Smooth muscle cell (in vitro differentiated cells): ENCODE data around the gene TSPAN18. TPM values are rescaled to one million over a fixed set of nuclear protein-coding genes. Genes with fewer than 3 reads are reported as not detected.

ENCODE experiments used
- DNase-seq: peaks from one replicate; lab custom pipeline; 2025; ENCODE audit not compliant: unreplicated experiment; lab: John Stamatoyannopoulos, UW
- H2AFZ ChIP-seq: fragments of 200-600 bp; sonication (generic); 2 replicates; pipeline ENCODE4 v1.6.0; 2016; ENCODE audit warnings: antibody characterized with exemption, low read depth, mild to moderate bottlenecking
- H3F3A ChIP-seq: fragments of 200-600 bp; sonication (generic); 2 replicates; pipeline ENCODE4 v1.6.0; 2017; ENCODE audit warnings: antibody characterized with exemption, low read depth
- H3K27ac ChIP-seq: fragments of 200-600 bp; sonication (generic); 2 replicates; pipeline ENCODE4 v1.5.1; 2016; ENCODE audit warnings: low read depth, mild to moderate bottlenecking
- H3K27me3 ChIP-seq: fragments of 200-600 bp; sonication (generic); 2 replicates; pipeline ENCODE4 v1.6.1; 2016; ENCODE audit warnings: low read depth, mild to moderate bottlenecking
- H3K36me3 ChIP-seq: fragments of 200-600 bp; sonication (generic); 2 replicates; pipeline ENCODE4 v1.5.1; 2016; ENCODE audit warnings: low read depth
- H3K4me1 ChIP-seq: fragments of 200-600 bp; sonication (generic); 2 replicates; pipeline ENCODE4 v1.5.1; 2016; ENCODE audit warnings: low read depth
- H3K4me2 ChIP-seq: fragments of 200-600 bp; sonication (generic); 2 replicates; pipeline ENCODE4 v1.6.0; 2016; ENCODE audit warnings: mild to moderate bottlenecking
- H3K4me3 ChIP-seq: fragments of 200-600 bp; sonication (generic); 2 replicates; pipeline ENCODE4 v1.5.1; 2016; ENCODE audit warnings: mild to moderate bottlenecking
- H3K79me2 ChIP-seq: fragments of 200-600 bp; sonication (generic); 2 replicates; pipeline ENCODE4 v1.6.0; 2016; ENCODE audit warnings: low read depth, mild to moderate bottlenecking
- H3K9ac ChIP-seq: fragments of 200-600 bp; sonication (generic); 2 replicates; pipeline ENCODE4 v1.6.0; 2016; ENCODE audit warnings: low read depth
- H3K9me3 ChIP-seq: fragments of 200-600 bp; sonication (generic); replicated peaks from 2 replicates; pipeline ENCODE4 v1.5.1; 2016; ENCODE audit warnings: low read depth
- H4K20me1 ChIP-seq: fragments of 200-600 bp; sonication (generic); 2 replicates; pipeline ENCODE4 v1.6.0; 2016; ENCODE audit warnings: low read depth
- WGBS: methylation state at CpG from one replicate; pipeline ENCODE4 v1.1.7; 2016; ENCODE audit warnings: low lambda C conversion rate; 5-methylcytosine and 5-hydroxymethylcytosine counted together
- polyA plus RNA-seq: library from polyadenylated mRNA; unstranded; fragments of >200 nt; fragmentation: Nextera tagmentation; extraction: Ambion mirVana; gene quantifications from 2 replicates; pipeline ENCODE4 v1.2.1, GENCODE V29; 2016
- total RNA-seq: library from RNA; depleted of rRNA; stranded (reverse); fragments of >200 nt; gene quantifications from 2 replicates; pipeline ENCODE4 v1.2.3, GENCODE V29; 2014
- TF ChIP-seq, protein P1 (sequence below): fragments of 200-600 bp; sonication (generic); IDR thresholded peaks from 2 replicates; pipeline ENCODE4 v1.5.1; 2017; ENCODE audit warnings: borderline replicate concordance, mild to moderate bottlenecking, antibody characterized with exemption; ENCODE audit not compliant: insufficient read depth, poor library complexity, severe bottlenecking

TSPAN18 gene
- total and polyA plus RNA-seq, 2 experiments from 2014 or later: 3.4 to 15.3 TPM

GRCh38 chr11:44835938-44836337 lies 109.2 kb downstream of the TSPAN18 start:
- Histone ChIP-seq H3K4me1 (peaks cover 13% of the 10 kb centered on the region), H3K79me2 (peaks cover 3% of the 10 kb centered on the region), H3K27me3 (no peaks in the 10 kb centered on the region), H3K4me3 (no peak overlapping the region), H3F3A (no peaks in the 10 kb centered on the region), H2AFZ (no peak overlapping the region), H3K27ac (no peak overlapping the region), H3K9me3 (no peaks in the 10 kb centered on the region), H3K4me2 (no peak overlapping the region), H3K36me3 (no peaks in the 10 kb centered on the region), H4K20me1 (no peaks in the 10 kb centered on the region), H3K9ac (no peak overlapping the region)
- TF ChIP-seq, protein P1, sequence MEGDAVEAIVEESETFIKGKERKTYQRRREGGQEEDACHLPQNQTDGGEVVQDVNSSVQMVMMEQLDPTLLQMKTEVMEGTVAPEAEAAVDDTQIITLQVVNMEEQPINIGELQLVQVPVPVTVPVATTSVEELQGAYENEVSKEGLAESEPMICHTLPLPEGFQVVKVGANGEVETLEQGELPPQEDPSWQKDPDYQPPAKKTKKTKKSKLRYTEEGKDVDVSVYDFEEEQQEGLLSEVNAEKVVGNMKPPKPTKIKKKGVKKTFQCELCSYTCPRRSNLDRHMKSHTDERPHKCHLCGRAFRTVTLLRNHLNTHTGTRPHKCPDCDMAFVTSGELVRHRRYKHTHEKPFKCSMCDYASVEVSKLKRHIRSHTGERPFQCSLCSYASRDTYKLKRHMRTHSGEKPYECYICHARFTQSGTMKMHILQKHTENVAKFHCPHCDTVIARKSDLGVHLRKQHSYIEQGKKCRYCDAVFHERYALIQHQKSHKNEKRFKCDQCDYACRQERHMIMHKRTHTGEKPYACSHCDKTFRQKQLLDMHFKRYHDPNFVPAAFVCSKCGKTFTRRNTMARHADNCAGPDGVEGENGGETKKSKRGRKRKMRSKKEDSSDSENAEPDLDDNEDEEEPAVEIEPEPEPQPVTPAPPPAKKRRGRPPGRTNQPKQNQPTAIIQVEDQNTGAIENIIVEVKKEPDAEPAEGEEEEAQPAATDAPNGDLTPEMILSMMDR: no peak
- no peak for DNase-seq
- WGBS: 82% methylated on average over 4 of the region's 4 CpGs

DNA sequence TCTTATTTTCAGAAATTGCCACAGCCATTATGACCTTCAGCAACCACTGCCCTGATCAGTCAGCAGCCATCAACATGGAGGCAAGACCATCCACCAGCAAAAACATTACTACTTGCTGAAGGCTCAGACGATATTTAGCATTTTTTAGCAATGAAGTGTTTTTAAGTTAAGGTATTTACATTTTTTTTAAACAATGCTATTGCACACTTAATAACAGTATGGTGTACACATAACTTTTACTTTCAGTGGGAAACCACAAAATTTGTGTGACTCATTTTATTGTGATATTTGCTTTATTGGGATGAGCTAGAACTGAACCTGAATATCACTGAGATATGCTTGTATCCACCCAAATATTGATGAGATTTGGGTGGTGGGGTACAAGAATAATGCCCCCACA lies 110.9 kb downstream of the TSPAN18 start:
- peaks cover 3% of the 10 kb centered on the region for H3K79me2 ChIP-seq
- TF ChIP-seq, protein P1: no peak
- WGBS: 83% methylated on average over 1 of the region's 1 CpG
- H3F3A ChIP-seq: no peaks in the 10 kb centered on the region
- H3K27me3 ChIP-seq: no peaks in the 10 kb centered on the region
- no peak overlapping the region for H3K4me2 ChIP-seq
- no peak overlapping the region for H3K9ac ChIP-seq
- no peaks in the 10 kb centered on the region for H3K36me3 ChIP-seq
- no peak overlapping the region for H3K4me3 ChIP-seq
- no peak overlapping the region for H2AFZ ChIP-seq
- no peaks in the 10 kb centered on the region for H4K20me1 ChIP-seq
- no peak overlapping the region for H3K27ac ChIP-seq
- peaks cover 15% of the 10 kb centered on the region for H3K4me1 ChIP-seq
- H3K9me3 ChIP-seq: no peaks in the 10 kb centered on the region
- no peak for DNase-seq

DNA sequence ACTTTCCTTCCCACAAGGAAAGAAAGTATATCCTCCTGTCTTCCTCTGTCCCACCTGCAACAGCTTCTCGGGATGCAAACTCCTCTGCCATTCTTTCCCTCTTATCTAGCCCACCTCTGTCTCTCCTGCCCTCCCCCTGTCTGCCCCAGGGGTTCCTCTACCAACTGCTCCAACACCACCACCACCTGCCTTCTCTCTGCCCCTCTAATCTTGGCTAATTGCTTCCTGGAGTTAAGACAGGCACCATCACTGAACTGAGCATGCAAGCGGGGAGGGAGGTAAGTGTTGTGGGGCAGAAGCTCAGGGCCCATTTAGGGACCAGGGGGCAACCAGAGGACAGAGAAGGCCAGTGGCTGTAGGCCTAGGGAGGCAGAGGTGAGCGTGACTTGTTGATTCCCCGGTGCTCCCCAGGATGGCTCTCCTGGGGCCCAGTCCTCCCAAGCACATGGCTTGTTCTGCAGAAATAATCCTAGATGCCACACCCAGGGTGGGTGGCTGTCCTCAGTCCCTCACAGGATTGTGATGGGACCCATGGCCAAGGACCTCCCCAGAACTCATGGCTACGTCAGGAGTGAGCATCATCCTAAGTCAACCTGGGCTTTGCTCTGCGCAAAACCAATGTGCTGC lies 112.8 kb downstream of the TSPAN18 start:
- H2AFZ ChIP-seq: no peak overlapping the region
- no peaks in the 10 kb centered on the region for H4K20me1 ChIP-seq
- H3K4me3 ChIP-seq: no peak overlapping the region
- H3K79me2 ChIP-seq: peaks cover 3% of the 10 kb centered on the region
- TF ChIP-seq, protein P1: no peak
- H3K27ac ChIP-seq: no peak overlapping the region
- WGBS: 75% methylated on average over 6 of the region's 6 CpGs
- no peaks in the 10 kb centered on the region for H3K36me3 ChIP-seq
- no peaks in the 10 kb centered on the region for H3F3A ChIP-seq
- no peaks in the 10 kb centered on the region for H3K27me3 ChIP-seq
- no peak overlapping the region for H3K9ac ChIP-seq
- peaks cover 5% of the 10 kb centered on the region for H3K9me3 ChIP-seq
- peaks cover 10% of the 10 kb centered on the region for H3K4me1 ChIP-seq
- H3K4me2 ChIP-seq: no peak overlapping the region
- DNase-seq: no peak

- Histone ChIP-seq H3K27me3 (no peaks in the 10 kb centered on the region), H3K4me2 (no peak overlapping the region), H3K9me3 (peaks cover 5% of the 10 kb centered on the region), H3F3A (no peaks in the 10 kb centered on the region), H3K27ac (no peak overlapping the region), H3K79me2 (peaks cover 3% of the 10 kb centered on the region), H2AFZ (no peak overlapping the region), H3K36me3 (no peaks in the 10 kb centered on the region), H3K4me3 (no peak overlapping the region), H3K4me1 (peaks cover 5% of the 10 kb centered on the region), H3K9ac (no peak overlapping the region), H4K20me1 (no peaks in the 10 kb centered on the region)
- WGBS: 100% methylated on average over 3 of the region's 3 CpGs
- no peak for DNase-seq
- TF ChIP-seq, protein P1: no peak
These were observed 113.3 kb downstream of the TSPAN18 start for GRCh38 chr11:44840085-44840478.
